Measurements from ENCODE around the gene GMIP. TPM values are rescaled to one million over a fixed set of nuclear protein-coding genes. Genes with fewer than 3 reads are reported as not detected.

GMIP gene
- total and polyA plus RNA-seq, 7 donors: 0.51 to 2.3 (median 1.4) TPM

- 6 to 10% (median 10%) methylated on average over 17 of the region's 17 CpGs for WGBS, 3 donors
- DNase-seq: no peak
Measured at GRCh38 chr19:19662871-19663255, 19.4 kb upstream of the GMIP start.

GRCh38 chr19:19662344-19662743 is 18.9 kb upstream of the GMIP start:
- H3K36me3 ChIP-seq (ENCODE audit: insufficient read depth in 1 of 2, low read depth in 1 of 2): peaks cover 0 to 32% of the 10 kb centered on the region in 2 donors
- intact Hi-C loops (cut with DNase I): loop anchor here in 1 of 2 donors (5.0 kb wide), 1 partner anchor 115 kb away; no protein-coding TSS in a partner anchor
- no peak for ATAC-seq
- no peak for TF ChIP-seq CTCF (IDR thresholded peaks at IDR 0.05)
- H3K9me3 ChIP-seq: no peaks in the 10 kb centered on the region
- DNase-seq: no peak
- H3K27me3 ChIP-seq (ENCODE audit: insufficient read depth in 3 of 3, low read length in 2 of 3): no peaks in the 10 kb centered on the region
- H3K4me3 ChIP-seq: peak overlapping the region; percentile 99
- H3K4me1 ChIP-seq: peaks cover 14% of the 10 kb centered on the region
- WGBS, 3 donors: 74 to 76% (median 75%) methylated on average over 8 of the region's 8 CpGs
- H3K27ac ChIP-seq: no peak overlapping the region

More at GRCh38 chr19:19662871-19663255, 19.4 kb upstream of the GMIP start:
- Histone ChIP-seq H3K9me3 (no peaks in the 10 kb centered on the region), H3K4me3 (peak overlapping the region; percentile 99), H3K27ac (peak overlapping the region; percentile 93), H3K27me3 (ENCODE audit: insufficient read depth in 3 of 3, low read length in 2 of 3) (no peaks in the 10 kb centered on the region), H3K4me1 (peaks cover 14% of the 10 kb centered on the region), H3K36me3 (ENCODE audit: insufficient read depth in 1 of 2, low read depth in 1 of 2) (peaks cover 0 to 27% of the 10 kb centered on the region in 2 donors)
- intact Hi-C loops (cut with DNase I): loop anchor here in 1 of 2 donors (5.0 kb wide), 1 partner anchor 114 kb away; no protein-coding TSS in a partner anchor
- ATAC-seq: no peak
- TF ChIP-seq CTCF (IDR thresholded peaks at IDR 0.05): no peak

- H3K27ac ChIP-seq: no peak overlapping the region
- no peak for DNase-seq
- no peaks in the 10 kb centered on the region for H3K9me3 ChIP-seq
- 64 to 69% (median 67%) methylated on average over 18 of the region's 18 CpGs for WGBS, 3 donors
- H3K27me3 ChIP-seq (ENCODE audit: insufficient read depth in 3 of 3, low read length in 2 of 3): no peaks in the 10 kb centered on the region
- peaks cover 1 to 38% of the 10 kb centered on the region in 2 donors for H3K36me3 ChIP-seq (ENCODE audit: insufficient read depth in 1 of 2, low read depth in 1 of 2)
- no peak for TF ChIP-seq CTCF (IDR thresholded peaks at IDR 0.05)
- peak overlapping the region; percentile 99 for H3K4me3 ChIP-seq
- peaks cover 14% of the 10 kb centered on the region for H3K4me1 ChIP-seq
- ATAC-seq: no peak
- intact Hi-C loops (cut with DNase I): loop anchor here in 1 of 2 donors (5.0 kb wide), 1 partner anchor 116 kb away; no protein-coding TSS in a partner anchor
Measured at GRCh38 chr19:19661675-19662251, 18.3 kb upstream of the GMIP start.

GRCh38 chr19:19661141-19661674 is 17.8 kb upstream of the GMIP start:
- 77 to 84% (median 81%) methylated on average over 10 of the region's 10 CpGs for WGBS, 3 donors
- no peak for ATAC-seq
- no peak overlapping the region for H3K4me3 ChIP-seq
- H3K36me3 ChIP-seq (ENCODE audit: insufficient read depth in 1 of 2, low read depth in 1 of 2): peaks cover 5 to 44% of the 10 kb centered on the region in 2 donors
- no peaks in the 10 kb centered on the region for H3K27me3 ChIP-seq (ENCODE audit: insufficient read depth in 3 of 3, low read length in 2 of 3)
- H3K9me3 ChIP-seq: no peaks in the 10 kb centered on the region
- H3K4me1 ChIP-seq: peaks cover 14% of the 10 kb centered on the region
- intact Hi-C loops (cut with DNase I): loop anchor here in 1 of 2 donors (5.0 kb wide), 1 partner anchor 116 kb away; no protein-coding TSS in a partner anchor
- no peak for DNase-seq
- H3K27ac ChIP-seq: no peak overlapping the region
- no peak for TF ChIP-seq CTCF (IDR thresholded peaks at IDR 0.05)
